Adrenal gland (tissue), 12 donors: ENCODE results near the gene CDK14. TPM values are rescaled to one million over a fixed set of nuclear protein-coding genes. Genes with fewer than 3 reads are reported as not detected.

ENCODE experiments used
- DNase-seq, 7 donors: peaks; one replicate each; pipeline ENCODE4 v3.0.0-alpha.2; 2019 to 2020
- H3K27ac ChIP-seq, 5 donors: fragments of 200-600 bp; sonication (generic) in 4 of 5; 1 replicate in 3 of 5; 2 replicates in 2 of 5; pipeline versions ENCODE4 v1.5.1 to v1.8.0; 2016 to 2020; ENCODE audit warnings: mild to moderate bottlenecking in 1 of 5
- H3K27me3 ChIP-seq: fragments of 200-600 bp; 2 replicates; pipeline ENCODE4 v1.8.0; 2021
- H3K36me3 ChIP-seq, 2 donors: fragments of 200-600 bp; replicated peaks in 1 of 2; 1 replicate in 1 of 2; 2 replicates in 1 of 2; pipeline versions ENCODE4 v1.5.1 to v1.8.0; 2018 to 2022
- H3K4me1 ChIP-seq, 2 donors: fragments of 200-600 bp; replicated peaks in 1 of 2; 1 replicate in 1 of 2; 2 replicates in 1 of 2; pipeline versions ENCODE4 v1.5.1 to v1.8.0; 2018 to 2021
- H3K4me3 ChIP-seq, 4 donors: fragments of 200-600 bp; sonication (generic) in 3 of 4; one replicate each; pipeline ENCODE4 v1.5.1; 2016 to 2018
- H3K9me3 ChIP-seq, 3 donors: fragments of 200-600 bp; sonication (generic) in 1 of 3; replicated peaks in 1 of 3; 1 replicate in 2 of 3; 2 replicates in 1 of 3; pipeline versions ENCODE4 v1.5.1 to v1.8.0; 2016 to 2021
- CTCF ChIP-seq, 6 experiments: fragments of 450-650 bp in 4 of 6; fragments of 200-600 bp in 2 of 6; sonication (generic) in 1 of 6; IDR thresholded peaks; 1 replicate in 5 of 6; 2 replicates in 1 of 6; pipeline versions ENCODE4 v1.5.1 to v1.8.0; 2016 to 2021; ENCODE audit warnings: antibody characterized with exemption in 6 of 6, mild to moderate bottlenecking in 2 of 6, moderate library complexity in 1 of 6
- POLR2A ChIP-seq, 2 donors: fragments of 450-650 bp; IDR thresholded peaks; one replicate each; pipeline ENCODE4 v1.6.1; 2017; ENCODE audit warnings: antibody characterized with exemption in 2 of 2, mild to moderate bottlenecking in 2 of 2, moderate library complexity in 1 of 2
- WGBS, 4 donors: extraction: QIAGEN DNeasy Blood & Tissue Kit in 2 of 4; methylation state at CpG; one replicate each; pipeline versions ENCODE4 v1.1.5 to v1.1.7; 2013 to 2017; 5-methylcytosine and 5-hydroxymethylcytosine counted together
- intact Hi-C, 2 donors: fragments of 100-400 bp; cut with DNase I; formaldehyde crosslinking; loops; one replicate each; pipeline versions ENCODE4 v1.14.1 to v1.15.0; 2022 to 2023
- polyA plus RNA-seq, 3 donors: library from polyadenylated mRNA; stranded (reverse); fragments of 200-250 nt in 2 of 3; fragments of 350-450 nt in 1 of 3; fragmentation: Illumina TruSeq in 1 of 3; extraction: RNeasy Lipid Tissue Mini Kit (QIAGEN cat#74804) in 1 of 3; gene quantifications; one replicate each; pipeline ENCODE4 v1.2.3, GENCODE V29; 2013 to 2014
- total RNA-seq, 9 donors: library from RNA; depleted of rRNA in 4 of 9; stranded (reverse); fragments of >200 nt in 4 of 9; fragments of 120-200 nt in 1 of 9; fragmentation: NEBNext Ultra II Directional in 1 of 9; extraction: Animal tissue kit (Norgen Biotek cat#: 25700) in 1 of 9; gene quantifications; one replicate each; pipeline versions ENCODE4 v1.1.0 to v1.2.4, GENCODE V29; 2013 to 2023
- donor health status: healthy with polysubstance abuse.
- donor health status: Bipolar disorder and iron deficiency.
- donor health status: DM: yes; HTN: yes; CAD: no.
- donor health status: DM: no; HTN: no; CAD: no.
- donor health status: DM: no; HTN: no; CAD: no.
- donor health status: DM: yes; HTN: yes; CAD: no.

The CDK14 gene
- total and polyA plus RNA-seq, 12 donors, result 1.9 to 14.5 (median 7.6) TPM

GRCh38 chr7:90972906-90973550 is 376.9 kb downstream of the CDK14 start:
- no peak for DNase-seq
- H3K9me3 ChIP-seq, result no peaks in the 10 kb centered on the region
- 74 to 88% (median 79%) methylated on average over 4 of the region's 4 CpGs for WGBS, 4 donors
- no peak overlapping the region for H3K4me3 ChIP-seq
- H3K27ac ChIP-seq, result no peak overlapping the region
- intact Hi-C loops, result no loop called here
- no peaks in the 10 kb centered on the region for H3K27me3 ChIP-seq
- H3K36me3 ChIP-seq, result no peaks in the 10 kb centered on the region
- no peaks in the 10 kb centered on the region for H3K4me1 ChIP-seq
- no peak for TF ChIP-seq POLR2A (IDR thresholded peaks at IDR 0.05)
- no peak for TF ChIP-seq CTCF (IDR thresholded peaks at IDR 0.05)

DNA sequence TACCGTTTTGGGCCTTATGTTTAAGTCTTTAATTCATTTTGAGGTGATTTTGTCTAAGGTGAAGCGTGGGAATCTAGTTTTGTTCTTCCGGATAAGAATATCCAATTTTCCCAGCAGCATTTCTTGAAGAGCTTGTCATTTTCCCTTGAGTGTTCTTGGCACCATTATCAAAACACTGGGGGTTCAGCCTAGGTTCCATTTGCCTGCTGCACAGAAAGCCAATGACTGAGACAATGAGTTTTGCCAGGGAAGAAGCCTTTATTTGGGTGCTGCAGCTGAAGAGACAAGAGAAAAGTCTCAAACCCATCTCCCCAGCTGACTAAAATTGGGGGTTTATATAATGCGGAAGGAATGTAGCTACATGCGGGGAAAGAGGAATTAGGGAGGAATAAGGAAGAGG is 380.9 kb downstream of the CDK14 start:
- TF ChIP-seq POLR2A (IDR thresholded peaks at IDR 0.05) (no peak), CTCF (IDR thresholded peaks at IDR 0.05) (no peak)
- 87 to 91% (median 89%) methylated on average over 5 of the region's 5 CpGs for WGBS, 4 donors
- Histone ChIP-seq H3K27me3 (no peaks in the 10 kb centered on the region), H3K4me3 (no peak overlapping the region), H3K9me3 (peaks cover 0 to 12% (median 0%) of the 10 kb centered on the region in 3 donors), H3K4me1 (no peaks in the 10 kb centered on the region), H3K27ac (no peak overlapping the region), H3K36me3 (no peaks in the 10 kb centered on the region)
- DNase-seq, result no peak
- intact Hi-C loops, result no loop called here

GRCh38 chr7:90980545-90980944 is 384.4 kb downstream of the CDK14 start:
- intact Hi-C loops, result no loop called here
- H3K36me3 ChIP-seq, result no peaks in the 10 kb centered on the region
- H3K4me3 ChIP-seq, result no peak overlapping the region
- no peaks in the 10 kb centered on the region for H3K4me1 ChIP-seq
- no peak for DNase-seq
- WGBS, 4 donors, result 40 to 57% (median 43%) methylated on average over 2 of the region's 2 CpGs
- no peak overlapping the region for H3K27ac ChIP-seq
- TF ChIP-seq POLR2A (IDR thresholded peaks at IDR 0.05) (no peak), CTCF (IDR thresholded peaks at IDR 0.05) (no peak)
- H3K27me3 ChIP-seq, result no peaks in the 10 kb centered on the region
- H3K9me3 ChIP-seq, result peaks cover 0 to 12% (median 0%) of the 10 kb centered on the region in 3 donors

DNA sequence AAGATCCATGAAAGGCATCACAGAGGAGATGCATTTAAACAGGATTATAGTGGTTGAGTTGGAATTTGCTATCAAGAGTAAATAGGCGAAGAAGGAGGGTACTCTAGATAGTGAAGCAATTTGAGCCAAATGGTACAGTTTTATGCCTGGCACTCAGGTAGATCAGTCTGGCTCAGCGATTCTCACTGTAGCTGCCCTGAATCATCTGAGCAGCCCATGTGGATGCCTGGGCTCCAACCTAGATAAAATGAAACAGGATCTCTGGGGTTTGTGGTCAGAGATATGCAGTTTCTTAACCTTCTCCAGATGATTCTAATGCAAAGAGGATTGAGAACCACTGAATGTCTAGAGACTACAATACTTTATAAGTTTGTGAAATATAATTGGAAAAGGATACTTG is 386.1 kb downstream of the CDK14 start:
- no peaks in the 10 kb centered on the region for H3K4me1 ChIP-seq
- no peak overlapping the region for H3K4me3 ChIP-seq
- intact Hi-C loops, result no loop called here
- no peak for DNase-seq
- no peak overlapping the region for H3K27ac ChIP-seq
- WGBS, 4 donors, result 83 to 100% (median 96%) methylated on average over 2 of the region's 2 CpGs
- H3K27me3 ChIP-seq, result no peaks in the 10 kb centered on the region
- H3K36me3 ChIP-seq, result no peaks in the 10 kb centered on the region
- peaks cover 0 to 12% (median 0%) of the 10 kb centered on the region in 3 donors for H3K9me3 ChIP-seq
- TF ChIP-seq POLR2A (IDR thresholded peaks at IDR 0.05) (no peak), CTCF (IDR thresholded peaks at IDR 0.05) (no peak)
